ENCODE data around the gene BSCL2. TPM values are rescaled to one million over a fixed set of nuclear protein-coding genes. Genes with fewer than 3 reads are reported as not detected.
"Not testable (repeated sequence)": the region's sequence is repeated elsewhere in the genome, so short reads cannot be mapped to it uniquely, and the experiment has no call there.

The BSCL2 gene
- polyA plus RNA-seq (2013, experiment 1 of 2; ENCODE audit: insufficient read length), result 19.5 TPM
- polyA plus RNA-seq (2013, experiment 2 of 2; ENCODE audit: insufficient read length), result 16.7 TPM

DNA sequence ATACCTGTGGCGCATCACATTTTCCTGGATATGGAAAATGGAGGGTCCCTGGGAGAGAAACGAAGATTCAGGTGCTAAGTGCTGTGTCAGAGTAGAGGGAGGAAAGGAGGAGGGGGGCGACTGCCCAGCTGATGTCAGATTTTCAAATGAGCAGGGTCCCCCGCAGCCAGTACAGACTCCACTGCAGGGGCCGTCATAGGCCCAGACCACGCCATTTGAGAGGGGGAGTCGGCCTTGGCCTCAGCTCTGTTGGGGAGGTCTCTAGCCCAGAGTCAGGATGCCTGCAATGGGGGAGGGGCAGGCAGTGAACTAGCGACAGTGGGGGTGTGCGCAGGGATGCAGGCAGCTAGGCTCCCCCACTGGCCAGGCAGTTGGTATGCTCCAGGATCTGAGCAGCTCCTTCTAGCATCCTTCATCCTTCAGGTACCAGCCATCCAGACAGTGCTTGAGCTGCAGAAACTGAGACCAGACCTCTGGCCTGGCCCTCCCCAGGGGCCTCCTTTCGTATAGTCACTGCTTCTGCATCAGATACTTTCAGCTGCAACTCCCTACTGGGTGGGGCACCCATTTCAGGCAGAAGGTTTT lies at the start of gene BSCL2, which contains the start of gene GNG3:
Gene BSCL2, minus strand, starts transcription at position 148 of the 585 bp plus-strand sequence. CDS start 229 bp downstream, outside the sequence.
Gene GNG3, plus strand, starts transcription at position 400 of the 585 bp plus-strand sequence. CDS start 620 bp downstream, outside the sequence.
- no peak for DNase-seq

DNA sequence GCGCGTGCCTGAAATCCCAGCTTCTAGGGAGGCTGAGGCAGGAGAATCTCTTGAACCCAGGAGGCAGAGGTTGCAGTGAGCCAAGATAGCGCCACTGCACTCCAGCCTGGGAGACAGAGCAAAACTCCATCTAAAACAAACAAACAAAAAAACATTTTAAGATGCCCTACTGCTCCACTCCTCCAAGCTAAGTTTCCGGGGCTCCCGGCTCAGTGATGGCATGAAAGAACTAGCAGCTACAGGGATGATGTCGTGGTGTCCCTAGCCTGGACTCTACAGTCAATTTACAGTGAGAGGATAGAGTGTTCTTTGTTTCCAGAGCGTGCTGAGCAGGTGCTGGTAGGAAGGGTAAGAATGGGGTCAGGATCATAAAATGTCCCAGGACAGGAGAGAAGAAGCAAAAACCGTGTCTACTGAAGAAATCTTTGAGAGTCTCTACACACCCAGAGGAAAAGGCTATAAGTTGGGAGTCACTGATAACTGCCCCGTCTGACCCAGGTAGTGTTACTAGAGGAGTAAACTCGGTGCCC lies 47.9 kb upstream of the BSCL2 start:
- DNase-seq, result no peak

DNA sequence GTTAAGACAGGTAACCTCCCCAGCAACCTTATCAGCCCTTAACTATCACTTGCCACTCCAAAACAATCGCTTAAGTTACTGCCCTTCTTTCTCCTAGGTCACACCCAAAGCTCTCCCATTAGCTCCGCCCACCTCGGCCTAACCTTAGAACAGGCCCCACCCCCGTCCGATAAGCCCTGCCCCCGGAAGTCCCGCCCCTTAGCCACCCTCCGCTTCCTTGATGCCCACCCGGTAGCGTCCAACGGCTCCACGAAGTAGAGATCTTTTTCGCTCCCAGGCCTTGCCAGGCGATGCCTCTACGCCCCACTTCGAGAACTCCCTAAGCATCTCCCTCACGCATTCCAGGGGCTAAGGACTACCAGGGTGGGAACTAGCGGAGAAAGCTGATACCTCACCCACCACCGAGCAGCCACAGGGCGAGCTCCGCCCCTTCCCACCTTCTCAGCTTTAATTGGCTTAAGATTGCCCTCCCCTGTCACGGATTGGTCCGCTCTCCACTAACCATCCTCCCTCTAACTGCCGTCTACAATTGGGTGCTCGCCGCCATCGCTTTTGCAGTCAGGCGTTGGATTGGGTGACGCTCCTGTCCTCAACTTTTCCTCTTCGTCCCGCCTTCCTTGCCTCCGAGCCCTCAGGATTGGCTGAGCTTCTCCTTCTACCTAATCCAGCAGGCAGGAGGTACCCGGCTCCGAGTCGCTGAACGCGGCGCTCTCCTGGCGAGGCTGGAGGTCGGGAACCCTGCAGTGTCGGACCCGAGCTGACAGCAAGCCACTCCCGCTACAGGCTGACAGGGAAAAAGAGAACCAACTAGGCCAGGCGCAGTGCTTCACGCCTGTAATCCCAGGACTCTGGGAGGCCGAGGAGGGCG lies 46.7 kb upstream of the BSCL2 start, which contains the start of gene ZBTB3:
Gene ZBTB3, minus strand, starts transcription at position 425 of the 868 bp plus-strand sequence. CDS start 496 bp downstream, outside the sequence.
- peak; percentile 100 for DNase-seq

DNA sequence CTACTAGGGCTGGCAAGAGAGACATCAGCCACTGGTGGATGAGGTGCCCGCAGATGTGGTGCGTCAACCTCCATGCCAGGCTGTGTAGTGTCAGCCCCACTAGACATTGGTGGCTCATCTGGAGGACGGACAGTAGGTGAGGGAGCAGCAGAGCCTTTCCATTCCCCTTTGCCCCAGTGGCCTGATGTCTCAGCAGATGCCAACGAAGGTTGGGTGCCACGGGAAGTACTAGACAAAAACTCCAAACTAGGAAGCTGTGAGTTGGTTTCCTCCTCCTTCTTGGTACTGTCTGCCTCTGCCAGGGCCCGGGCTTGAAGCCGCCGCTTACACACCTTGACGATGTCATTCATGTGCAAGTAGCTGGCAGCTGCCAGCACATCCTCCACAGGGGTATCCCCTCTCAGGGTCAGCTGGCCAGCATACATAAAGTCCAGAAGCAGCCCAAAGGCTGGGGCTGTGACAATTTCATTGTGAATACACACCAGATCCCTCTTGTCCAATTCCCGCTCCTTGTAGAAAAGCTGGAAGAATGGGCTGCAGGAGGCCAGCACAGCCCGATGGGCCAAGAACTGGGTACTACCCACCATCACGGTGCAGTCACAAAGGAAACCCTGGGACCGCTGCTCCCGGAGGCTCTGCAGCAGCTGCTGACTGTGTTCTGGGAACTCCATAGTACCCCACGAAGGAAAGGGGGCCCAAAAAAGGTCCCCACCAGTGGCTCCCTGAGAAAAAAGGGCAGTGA lies 45.9 kb upstream of the BSCL2 start:
- DNase-seq, result no peak

DNA sequence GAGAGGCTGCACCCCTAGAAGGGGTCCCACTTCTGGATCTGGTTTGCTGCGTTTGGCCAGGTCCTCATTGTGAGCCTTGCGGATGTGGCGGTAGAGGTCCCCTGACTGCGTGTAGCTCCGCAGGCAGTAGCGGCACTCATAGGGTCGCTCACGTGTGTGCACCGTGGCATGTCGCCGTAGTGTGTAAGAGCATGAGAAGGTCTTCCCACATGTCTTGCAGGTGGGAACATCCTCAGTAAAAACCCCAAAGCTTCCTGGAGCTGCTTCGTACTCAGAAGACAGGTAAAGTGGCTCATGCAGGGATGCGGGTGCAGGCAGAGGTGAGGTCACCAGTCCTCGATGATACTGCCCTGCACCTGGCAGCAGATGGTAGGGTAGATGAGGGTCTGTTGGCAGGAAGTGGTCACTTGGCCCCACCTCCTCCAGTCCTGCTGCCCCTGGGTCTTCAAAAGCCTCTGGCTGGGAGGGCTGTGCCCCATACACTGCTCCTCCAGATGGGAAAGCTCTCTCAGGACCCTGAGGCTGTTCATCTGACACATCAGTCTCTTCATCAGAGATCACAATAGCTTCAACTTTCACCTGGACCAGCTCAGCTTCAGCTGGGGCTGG lies 45.1 kb upstream of the BSCL2 start:
- no peak for DNase-seq

DNA sequence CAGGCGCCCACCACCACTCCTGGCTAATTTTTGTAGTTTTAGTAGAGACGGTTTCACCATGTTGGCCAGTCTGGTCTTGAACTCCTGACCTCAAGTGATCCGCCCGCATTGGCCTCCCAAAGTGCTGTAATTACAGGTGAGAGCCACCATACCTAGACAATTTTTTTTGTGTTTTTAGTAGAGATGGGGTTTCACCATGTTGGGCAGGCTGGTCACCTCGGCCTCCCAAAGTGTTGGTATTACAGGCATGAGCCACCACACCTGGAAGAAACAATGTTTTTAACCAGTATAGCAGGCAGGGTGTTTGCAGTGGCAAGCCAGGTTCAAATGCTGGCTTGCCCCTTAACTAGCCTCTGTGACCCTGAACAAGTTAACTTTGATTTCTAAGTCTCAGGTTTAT lies 42.7 kb upstream of the BSCL2 start:
- not testable (repeated sequence) for DNase-seq

DNA sequence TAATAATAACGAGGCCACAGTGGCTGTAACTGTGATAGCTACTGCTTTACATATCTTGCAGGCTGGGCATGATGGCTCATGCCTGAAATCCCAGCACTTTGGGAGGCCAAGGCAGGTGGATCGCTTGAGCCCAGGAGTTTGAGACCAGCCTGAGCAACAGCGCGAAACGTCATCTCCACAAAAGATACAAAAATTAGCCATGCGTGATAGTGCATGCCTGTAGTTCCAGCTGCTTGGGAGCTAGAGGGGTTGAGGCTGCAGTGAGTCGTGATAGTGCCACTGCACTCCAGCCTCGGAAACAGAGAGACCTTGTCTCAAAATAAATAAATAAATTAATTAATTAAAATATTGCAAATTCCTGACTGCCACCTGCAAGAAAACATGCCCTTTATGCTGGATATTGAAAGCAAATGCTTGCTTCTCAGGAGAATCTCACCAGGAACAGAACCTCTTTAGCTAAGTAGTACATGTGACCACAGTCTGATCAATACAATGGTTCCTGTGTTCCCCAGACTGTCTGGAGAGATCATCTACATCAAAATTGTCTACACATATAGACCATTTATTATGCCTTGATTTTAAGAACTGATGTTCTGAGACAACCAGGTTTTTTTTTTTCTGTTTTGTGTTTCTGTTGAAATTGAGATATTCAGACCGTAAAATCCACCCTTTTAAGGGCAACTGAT lies 40.4 kb upstream of the BSCL2 start:
- DNase-seq, result no peak

DNA sequence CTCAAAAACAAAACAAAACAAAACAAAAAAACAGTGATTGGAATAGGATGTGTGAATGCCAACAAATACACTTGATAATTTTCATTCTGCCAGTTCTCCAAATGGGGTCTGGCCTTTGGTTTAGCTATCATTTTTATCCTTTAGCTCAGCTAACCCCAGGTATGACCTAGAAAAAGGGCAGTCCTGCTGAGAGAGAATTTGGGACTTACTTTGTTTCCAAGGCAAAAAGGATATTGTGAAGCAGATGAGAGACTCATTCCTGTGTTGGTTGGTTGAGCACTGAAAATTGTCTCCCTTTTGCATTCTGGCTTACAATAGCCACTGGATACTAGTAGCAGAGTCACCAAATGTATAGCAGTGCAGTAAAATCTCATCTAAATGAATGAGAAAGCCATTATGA lies 30.0 kb upstream of the BSCL2 start:
- no peak for DNase-seq

DNA sequence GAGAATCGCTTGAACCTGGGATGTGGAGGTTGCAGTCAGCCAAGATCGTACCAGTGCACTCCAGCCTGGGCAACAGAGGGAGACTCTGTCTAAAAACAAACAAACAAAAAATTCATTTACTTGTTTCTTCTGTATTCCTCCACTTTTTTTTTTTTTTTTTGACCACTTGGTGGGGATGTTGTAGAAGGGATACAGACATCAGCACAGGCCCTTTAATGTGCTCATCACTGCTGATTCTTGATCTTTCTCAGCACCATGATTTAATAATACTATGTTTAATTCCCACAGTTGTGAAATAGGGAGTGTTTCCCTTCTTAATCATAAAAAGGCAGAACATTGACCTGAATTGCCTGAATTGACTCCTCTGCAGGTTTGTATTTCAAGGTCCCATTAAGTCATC lies 25.6 kb upstream of the BSCL2 start:
- peak; percentile 14 for DNase-seq

DNA sequence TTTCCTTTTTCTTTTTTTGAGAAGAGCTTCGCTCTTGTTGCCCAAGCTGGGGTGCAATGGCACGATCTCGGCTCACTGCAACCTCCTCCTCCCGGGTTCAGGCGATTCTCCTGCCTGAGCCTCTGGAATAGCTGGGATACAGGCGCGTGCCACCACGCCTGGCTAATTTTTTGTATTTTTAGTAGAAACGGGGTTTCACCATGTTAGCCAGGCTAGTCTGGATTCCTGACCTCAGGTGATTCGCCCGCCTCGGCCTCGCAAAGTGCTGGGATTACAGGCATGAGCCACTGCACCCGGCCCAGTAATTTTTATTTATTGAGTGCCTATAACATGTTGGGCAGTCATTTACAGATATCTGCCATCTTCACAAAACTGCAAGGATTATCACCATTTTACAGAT lies 22.9 kb upstream of the BSCL2 start:
- not testable (repeated sequence) for DNase-seq

DNA sequence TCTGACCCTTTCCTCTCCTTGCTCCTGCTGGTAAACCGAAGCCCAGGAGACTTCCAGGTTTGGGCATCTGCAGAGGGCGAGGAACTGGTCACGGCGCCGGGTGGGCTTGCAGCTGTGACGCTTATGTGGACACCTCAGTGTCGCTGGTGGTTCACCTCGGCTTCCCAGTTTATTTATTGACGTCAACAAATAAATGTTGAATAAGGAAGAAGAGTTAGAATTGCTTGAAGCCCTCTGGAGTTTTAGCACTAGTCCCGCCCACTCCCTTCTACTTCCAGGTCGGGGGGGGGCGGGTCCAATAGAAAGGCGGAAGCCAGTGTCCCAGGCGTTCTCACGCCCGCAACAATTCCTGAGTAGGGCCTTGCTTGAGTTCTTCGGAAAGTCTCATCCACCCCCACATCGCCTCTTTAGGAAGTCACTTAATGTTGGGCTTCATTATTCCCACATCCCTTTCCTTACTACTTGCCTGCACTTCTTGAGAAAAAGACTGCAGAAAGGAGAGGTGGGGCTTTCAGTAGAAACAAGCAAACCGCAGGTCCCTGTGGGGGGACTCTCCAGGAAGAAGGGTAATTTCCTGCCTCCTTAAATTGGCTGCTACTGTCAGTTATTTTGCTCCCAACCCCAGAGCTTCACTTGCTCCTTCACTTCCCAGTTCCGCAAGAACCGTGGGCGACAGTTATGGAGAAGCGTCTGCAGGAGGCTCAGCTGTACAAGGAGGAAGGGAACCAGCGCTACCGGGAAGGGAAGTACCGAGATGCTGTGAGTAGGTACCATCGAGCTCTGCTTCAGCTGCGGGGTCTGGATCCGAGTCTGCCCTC lies 21.2 kb upstream of the BSCL2 start, which contains the start of gene TTC9C:
Gene TTC9C, plus strand, starts transcription at position 316 of the 818 bp plus-strand sequence. Its CDS starts 363 bp downstream, at position 679.
- DNase-seq, result peak; percentile 91

DNA sequence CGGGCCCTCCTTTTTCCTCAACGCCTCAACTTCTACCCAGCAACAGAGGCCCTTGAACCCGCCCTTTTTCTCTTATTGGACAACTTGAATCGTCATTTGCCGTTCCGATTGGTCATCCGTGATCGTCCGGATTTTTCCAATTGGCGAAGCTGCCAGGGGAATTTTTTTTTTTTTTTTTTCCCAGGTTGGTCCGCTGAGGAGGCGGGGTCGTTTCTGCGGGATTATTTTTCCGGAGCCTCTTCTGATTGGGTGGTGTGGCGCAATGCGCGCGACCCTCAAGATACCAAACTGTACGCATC lies 20.6 kb upstream of the BSCL2 start:
- DNase-seq, result peak; percentile 98

DNA sequence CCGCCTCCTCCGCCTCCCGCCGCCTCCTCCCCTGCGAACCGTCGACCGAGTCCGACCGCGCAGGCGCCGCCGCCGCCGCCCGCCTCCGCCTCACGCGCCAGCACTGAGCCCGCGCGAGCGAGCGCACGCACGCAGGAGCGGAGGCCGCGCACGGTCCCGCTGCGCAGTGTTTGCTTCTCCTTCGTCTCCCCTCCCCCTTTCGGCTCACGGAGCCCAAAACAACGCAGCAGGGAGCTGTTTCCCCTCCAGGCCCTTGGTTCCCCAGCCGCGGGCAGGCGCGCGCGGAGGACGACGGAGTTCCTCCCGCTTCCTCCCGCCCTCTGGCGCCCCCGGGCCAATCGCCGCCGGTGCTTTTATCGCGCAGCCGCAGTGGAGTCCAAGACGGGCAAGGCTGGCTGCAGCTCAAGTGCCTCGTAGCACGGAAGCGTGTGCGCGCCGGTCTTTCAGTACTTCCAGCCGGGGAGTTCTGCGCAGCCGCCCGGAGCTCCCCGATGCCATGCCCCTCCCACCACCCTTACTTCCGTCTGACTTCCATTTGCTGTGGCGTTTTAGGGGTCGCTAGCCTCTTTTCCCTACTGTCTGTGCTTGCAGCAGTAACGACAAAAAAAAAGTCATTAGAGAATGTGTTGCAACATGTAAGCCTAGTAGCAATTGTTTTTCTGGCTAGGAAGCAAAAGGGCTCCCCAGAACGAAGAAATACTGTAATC lies 20.1 kb upstream of the BSCL2 start, which contains the start of gene HNRNPUL2:
Gene HNRNPUL2, minus strand, starts transcription at position 293 of the 707 bp plus-strand sequence. CDS start 301 bp downstream, outside the sequence.
- DNase-seq, result peak; percentile 99

DNA sequence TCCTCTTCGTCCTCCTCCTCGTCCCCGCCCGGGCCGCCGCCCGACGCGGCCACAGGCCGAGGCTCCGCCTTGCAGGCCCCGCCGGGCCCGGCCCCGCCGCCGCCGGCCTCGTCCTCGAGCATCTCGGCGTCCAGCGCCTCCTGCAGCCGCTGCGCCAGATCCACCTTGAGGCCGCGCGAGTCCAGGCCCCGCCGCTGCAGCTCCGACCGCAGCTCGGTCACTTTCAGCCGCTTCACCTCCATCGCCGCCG lies 19.6 kb upstream of the BSCL2 start:
- no peak for DNase-seq

DNA sequence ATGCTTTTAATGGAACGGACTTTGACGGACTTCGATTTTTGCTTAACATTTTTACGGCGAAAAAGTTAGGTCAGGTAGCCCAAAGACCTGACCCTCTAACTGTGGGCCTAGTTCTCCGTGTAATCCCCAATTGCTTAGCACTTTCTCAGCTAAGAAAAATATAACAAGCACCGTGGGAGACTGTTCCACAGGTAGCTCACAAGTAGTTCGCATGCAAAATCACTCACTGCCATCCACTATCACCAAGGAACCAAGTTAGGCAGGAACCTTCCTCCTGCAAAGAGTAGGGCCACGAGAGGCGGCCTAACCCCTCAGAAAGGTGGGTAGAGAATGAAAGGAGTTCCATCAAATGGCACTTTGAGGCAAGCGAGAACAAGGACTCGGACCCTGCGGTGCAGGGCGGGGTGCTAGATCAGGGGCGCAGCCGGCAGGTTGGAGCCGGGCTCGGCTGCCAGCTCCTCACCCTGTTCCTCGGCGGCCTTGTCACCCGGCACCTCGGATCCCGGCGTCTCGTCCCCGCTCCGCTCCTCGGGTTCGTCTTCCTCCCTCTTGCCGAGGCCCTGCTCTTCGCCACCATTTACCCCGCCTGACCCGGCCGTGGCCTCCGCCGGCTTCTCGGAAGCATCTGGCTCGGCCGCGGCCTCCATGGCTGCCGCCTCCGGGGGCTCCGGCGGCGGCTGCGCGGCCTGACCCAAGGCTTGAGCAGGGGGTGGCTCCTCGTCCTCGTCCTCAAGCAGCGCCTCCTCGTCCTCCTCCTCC lies 19.1 kb upstream of the BSCL2 start:
- no peak for DNase-seq

DNA sequence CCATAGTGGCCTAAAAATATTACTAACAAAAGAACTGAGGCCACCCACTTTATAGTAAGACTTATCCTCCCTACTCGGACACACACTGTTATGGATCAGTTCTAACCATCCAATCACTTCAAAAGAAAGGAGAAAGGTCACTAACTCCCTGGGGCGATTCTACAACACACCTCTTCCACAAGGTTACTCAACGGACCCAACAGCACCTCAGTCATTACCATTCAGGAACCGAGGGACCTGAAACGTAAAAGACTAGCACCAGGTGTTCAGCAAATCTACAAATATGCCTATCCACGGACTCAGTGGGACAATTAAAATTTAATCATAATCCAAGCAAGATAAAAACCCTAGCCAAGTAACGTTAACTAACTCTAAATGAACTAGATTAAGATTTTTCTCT lies 18.4 kb upstream of the BSCL2 start:
- no peak for DNase-seq

DNA sequence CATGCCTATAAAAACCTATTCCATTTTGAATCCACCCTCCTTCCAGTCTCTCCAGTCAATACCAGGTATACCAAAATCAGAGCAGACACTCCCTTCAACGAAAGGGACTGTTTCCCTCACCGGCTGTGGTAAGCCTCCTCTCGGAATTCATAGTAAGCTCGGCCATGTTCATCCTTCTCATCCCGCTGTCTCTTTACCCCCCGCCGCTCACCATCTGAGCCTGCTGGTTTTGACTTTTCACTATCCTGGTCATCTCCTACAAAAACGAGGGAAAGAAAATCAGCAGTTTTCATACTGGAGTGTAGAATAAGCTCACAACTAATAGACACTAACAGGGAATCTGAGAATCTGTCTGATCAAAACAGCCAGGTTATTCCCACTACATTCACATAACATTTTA lies 16.9 kb upstream of the BSCL2 start:
- DNase-seq, result no peak

DNA sequence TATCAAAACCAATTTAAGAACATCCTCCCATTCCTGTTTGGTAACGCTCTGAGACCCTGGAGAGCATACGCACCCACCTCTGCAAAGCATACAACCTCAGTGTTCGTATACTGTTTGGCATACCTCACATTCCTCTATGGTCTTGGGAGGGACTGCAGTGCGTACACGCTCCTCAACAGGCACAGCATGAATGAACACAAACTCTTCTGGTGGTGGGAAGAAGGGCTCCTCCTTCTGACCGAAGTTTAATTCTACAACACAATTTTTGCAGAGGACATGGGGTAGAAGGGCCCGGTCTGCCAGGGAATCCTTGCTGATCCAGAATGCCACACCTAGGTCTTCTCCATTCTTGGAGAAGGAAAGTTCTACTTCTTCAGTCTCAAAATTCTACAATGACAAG lies 14.8 kb upstream of the BSCL2 start:
- DNase-seq, result peak; percentile 54

DNA sequence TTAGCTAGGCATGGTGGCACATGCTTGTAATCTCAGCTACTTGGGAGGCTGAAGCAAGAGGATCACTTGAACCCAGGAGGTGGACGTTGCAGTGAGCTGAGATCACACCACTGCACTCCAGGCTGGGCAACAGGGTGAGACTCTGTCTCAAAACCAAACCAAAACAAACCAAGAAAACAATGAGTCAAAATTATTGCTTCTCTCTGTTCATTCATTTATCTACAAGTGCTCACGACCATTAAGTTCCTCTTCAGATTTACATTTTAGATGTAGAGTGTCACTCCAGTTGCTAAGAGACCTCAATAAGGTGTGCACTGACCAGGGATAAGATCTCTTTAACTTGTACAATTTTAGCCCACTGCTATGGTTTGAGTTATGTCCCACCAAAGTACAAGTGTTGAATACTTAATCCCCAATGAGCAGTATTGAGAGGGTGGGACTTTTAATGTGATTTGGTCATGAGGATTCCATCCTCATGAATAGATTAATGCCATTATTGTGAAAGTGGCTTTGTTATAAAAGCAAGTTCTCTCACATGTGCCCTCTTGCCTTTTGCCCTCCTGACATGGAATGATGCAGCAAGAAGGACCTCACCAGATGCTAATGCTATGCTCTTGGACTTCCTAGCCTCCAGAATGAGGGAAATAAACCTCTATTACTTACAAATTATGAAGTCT lies 12.2 kb upstream of the BSCL2 start:
- no peak for DNase-seq

Measured in fibroblast of skin of back (primary cell).